ENCODE measurements around the gene AARSD1. TPM values are rescaled to one million over a fixed set of nuclear protein-coding genes. Genes with fewer than 3 reads are reported as not detected.

AARSD1 gene
- total and polyA plus RNA-seq, 2 donors (not counting 1 experiment from before 2014, with no cell fraction given): 56.5 to 60.0 TPM

DNA sequence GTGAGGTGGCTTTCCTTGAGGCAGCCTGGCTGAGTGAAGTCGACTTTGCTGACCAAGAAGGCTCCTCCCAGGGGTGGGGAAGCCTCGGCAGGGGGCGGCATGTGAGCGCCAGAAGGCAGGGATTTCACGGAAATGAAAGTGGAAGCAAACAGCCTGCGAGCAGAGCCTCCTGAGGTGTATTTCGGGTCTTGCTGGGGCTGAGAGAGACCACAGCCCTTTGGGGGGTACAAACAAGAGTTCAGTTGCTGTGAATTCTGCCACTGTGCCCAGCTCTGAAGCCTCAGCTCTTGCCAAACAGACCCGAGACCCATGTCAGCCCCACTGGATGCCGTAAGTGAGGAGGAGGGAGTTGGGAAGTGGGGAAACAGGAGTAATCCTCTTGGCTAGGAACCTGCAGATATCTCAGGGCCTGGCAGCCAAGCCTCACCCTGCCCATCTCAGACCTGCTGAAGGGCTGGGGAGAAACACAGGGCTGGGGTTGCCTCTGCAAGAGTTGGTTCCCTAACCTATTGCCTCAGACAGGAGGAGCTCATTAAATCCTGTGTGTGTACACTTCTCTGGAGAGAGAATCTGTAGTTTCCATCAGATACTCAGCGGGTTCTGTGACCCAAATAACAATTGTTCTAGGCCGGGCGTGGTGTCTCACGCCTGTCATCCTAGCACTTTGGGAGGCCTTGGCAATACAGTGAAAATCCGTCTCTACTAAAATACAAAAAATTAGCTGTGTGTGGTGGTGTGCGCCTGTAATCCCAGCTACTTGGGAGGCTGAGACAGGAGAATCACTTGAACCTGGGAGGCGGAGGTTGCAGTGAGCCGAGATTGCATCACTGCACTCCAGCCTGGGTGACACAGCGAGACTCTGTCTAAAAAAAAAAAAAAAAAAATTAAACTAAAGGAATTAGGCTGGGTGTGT lies 42.6 kb upstream of the AARSD1 start, which contains the start of gene IFI35:
Gene IFI35, plus strand, starts transcription at position 146 of the 913 bp plus-strand sequence. Its CDS starts 164 bp downstream, at position 310.
- peak within 1 kb of the TSS; percentile 86 for H3K4me2 ChIP-seq (replicated peaks; ENCODE audit: low read depth, low read length, poor library complexity, severe bottlenecking)
- H3K27me3 Mint-ChIP-seq: no peaks in the 10 kb centered on the region
- H3K4me1 ChIP-seq (ENCODE audit: control insufficient read depth in 2 of 2, insufficient read depth in 2 of 2, low read length in 2 of 2): peaks cover 8 to 13% of the 10 kb centered on the region in 2 donors
- intact Hi-C loops (cut with micrococcal nuclease): loop anchor here (1.0 to 2.0 kb wide), 7 partner anchors 9 to 381 kb away; partner anchors contain the start of genes BRCA1, RPL27 and TMEM106A
- no peaks in the 10 kb centered on the region for H3K9me3 ChIP-seq (ENCODE audit: control extremely low read depth in 1 of 3, control insufficient read depth in 2 of 3, insufficient read depth in 1 of 3, low read length in 2 of 3)
- CTCF ChIA-PET: interaction anchor here (0.6 to 3.1 kb wide), 13 partner anchors 9 to 477 kb away, joined by 3 to 28 read pairs (median 4); partner anchors contain the start of genes DHX8, RND2 and RPL27
- peak within 1 kb of the TSS; percentile 73 to 91 (median 82) for H3K4me3 ChIP-seq (ENCODE audit: control extremely low read depth in 1 of 5, extremely low read depth in 1 of 5, insufficient read depth in 1 of 5, low read depth in 2 of 5, low read length in 4 of 5)
- peaks cover 0 to 32% of the 10 kb centered on the region in 2 experiments for H3K36me3 ChIP-seq (replicated peaks in 1 of 2; ENCODE audit: control extremely low read depth in 1 of 2, control insufficient read depth in 1 of 2, extremely low read depth in 1 of 2, insufficient read depth in 2 of 2, low read length in 1 of 2)
- H3K9ac ChIP-seq (ENCODE audit: low read length): peak within 1 kb of the TSS; percentile 85
- peaks cover 37% of the 10 kb centered on the region for H3K79me2 ChIP-seq (ENCODE audit: control insufficient read depth, insufficient read depth, low read length)
- POLR2A ChIA-PET: interaction anchor here (0.7 to 2.2 kb wide), 6 partner anchors 9 to 477 kb away, joined by 3 to 13 read pairs (median 3); partner anchors contain the start of genes DHX8 and RPL27
- H3K9me3 Mint-ChIP-seq (ENCODE audit: insufficient read depth): no peaks in the 10 kb centered on the region
- H3K4me3 Mint-ChIP-seq: peak within 1 kb of the TSS; percentile 100
- TF ChIP-seq, protein P1, sequence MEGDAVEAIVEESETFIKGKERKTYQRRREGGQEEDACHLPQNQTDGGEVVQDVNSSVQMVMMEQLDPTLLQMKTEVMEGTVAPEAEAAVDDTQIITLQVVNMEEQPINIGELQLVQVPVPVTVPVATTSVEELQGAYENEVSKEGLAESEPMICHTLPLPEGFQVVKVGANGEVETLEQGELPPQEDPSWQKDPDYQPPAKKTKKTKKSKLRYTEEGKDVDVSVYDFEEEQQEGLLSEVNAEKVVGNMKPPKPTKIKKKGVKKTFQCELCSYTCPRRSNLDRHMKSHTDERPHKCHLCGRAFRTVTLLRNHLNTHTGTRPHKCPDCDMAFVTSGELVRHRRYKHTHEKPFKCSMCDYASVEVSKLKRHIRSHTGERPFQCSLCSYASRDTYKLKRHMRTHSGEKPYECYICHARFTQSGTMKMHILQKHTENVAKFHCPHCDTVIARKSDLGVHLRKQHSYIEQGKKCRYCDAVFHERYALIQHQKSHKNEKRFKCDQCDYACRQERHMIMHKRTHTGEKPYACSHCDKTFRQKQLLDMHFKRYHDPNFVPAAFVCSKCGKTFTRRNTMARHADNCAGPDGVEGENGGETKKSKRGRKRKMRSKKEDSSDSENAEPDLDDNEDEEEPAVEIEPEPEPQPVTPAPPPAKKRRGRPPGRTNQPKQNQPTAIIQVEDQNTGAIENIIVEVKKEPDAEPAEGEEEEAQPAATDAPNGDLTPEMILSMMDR (IDR thresholded peaks at IDR 0.05): peak; percentile 64
- TF ChIP-seq EZH2 (IDR thresholded peaks at IDR 0.05; ENCODE audit: borderline replicate concordance, insufficient read depth, low read depth, low read length, poor library complexity, severe bottlenecking): no peak
- ATAC-seq (ENCODE audit: low read depth): peak; percentile 99
- H3K27ac ChIP-seq (ENCODE audit: low read length in 2 of 2): peak within 1 kb of the TSS; percentile 83 to 93
- peaks cover 16% of the 10 kb centered on the region for H3K4me1 Mint-ChIP-seq
- peak within 1 kb of the TSS; percentile 90 for H2AFZ ChIP-seq (ENCODE audit: insufficient read depth, low read depth, low read length, poor library complexity, severe bottlenecking)
- no peaks in the 10 kb centered on the region for H4K20me1 ChIP-seq (ENCODE audit: control insufficient read depth, insufficient read depth, low read length, poor library complexity, severe bottlenecking)
- WGBS (ENCODE audit: insufficient coverage): 15% methylated on average over 13 of the region's 18 CpGs
- H3K27me3 ChIP-seq (replicated peaks in 1 of 4; ENCODE audit: control extremely low read depth in 1 of 4, control insufficient read depth in 3 of 4, insufficient read depth in 4 of 4, low read length in 3 of 4): no peaks in the 10 kb centered on the region
- peak; percentile 89 for DNase-seq
- H3K27ac Mint-ChIP-seq: peak within 1 kb of the TSS; percentile 100

Data from B cell (primary cell).